H1 (cell line): ENCODE measurements around the gene KCNJ4. TPM values are rescaled to one million over a fixed set of nuclear protein-coding genes. Genes with fewer than 3 reads are reported as not detected.

Experiments used
- CTCF ChIA-PET: fragments of 300-600 bp; sonication (Branson Sonifier 250); formaldehyde crosslinking; loops from one replicate; lab custom pipeline; 2021; ENCODE audit not compliant: partially characterized antibody; lab: Charles Lee
- POLR2A ChIA-PET: fragments of 300-600 bp; sonication (Branson Sonifier 250); formaldehyde crosslinking; loops from one replicate; lab custom pipeline; 2021; ENCODE audit warnings: inconsistent platforms; ENCODE audit not compliant: partially characterized antibody; lab: Charles Lee
- DNase-seq, 2 experiments: peaks; one replicate each; pipeline versions ENCODE4 v3.0.0 to v3.0.0-alpha.2; 2010 to 2022; ENCODE audit warnings: low spot score in 2 of 2, low read depth in 1 of 2, mixed read lengths in 1 of 2
- FAIRE-seq: peaks from 2 replicates; lab custom pipeline; 2011; peaks lifted over from hg19 to GRCh38; lab: Jason Lieb, UNC
- H2AFZ ChIP-seq: 2 replicates; pipeline ENCODE4 v1.8.1; 2012; ENCODE audit warnings: low read length, inconsistent platforms
- H2AK5ac ChIP-seq: 2 replicates; pipeline ENCODE4 v1.6.1; 2013; ENCODE audit warnings: low read depth, low read length
- H2BK120ac ChIP-seq: replicated peaks from 2 replicates; pipeline ENCODE3; 2013; ENCODE audit warnings: low read depth, low read length, inconsistent platforms
- H2BK12ac ChIP-seq: 2 replicates; pipeline ENCODE4 v1.6.1; 2013; ENCODE audit warnings: low read depth, low read length
- H2BK15ac ChIP-seq: 2 replicates; pipeline ENCODE4 v1.6.1; 2013; ENCODE audit warnings: low read length
- H2BK20ac ChIP-seq: 2 replicates; pipeline ENCODE4 v1.6.1; 2013; ENCODE audit warnings: low read length
- H2BK5ac ChIP-seq: 2 replicates; pipeline ENCODE4 v1.6.1; 2013; ENCODE audit warnings: low read depth, low read length
- H3K14ac ChIP-seq: 2 replicates; pipeline ENCODE4 v1.6.1; 2013; ENCODE audit warnings: inconsistent platforms; ENCODE audit not compliant: insufficient read length
- H3K18ac ChIP-seq: 2 replicates; pipeline ENCODE4 v1.6.1; 2013; ENCODE audit warnings: low read length; ENCODE audit errors: extremely low read depth
- H3K23ac ChIP-seq: 2 replicates; pipeline ENCODE4 v1.6.1; 2013; ENCODE audit warnings: inconsistent platforms; ENCODE audit not compliant: insufficient read length
- H3K23me2 ChIP-seq: 2 replicates; pipeline ENCODE4 v1.6.1; 2013; ENCODE audit warnings: low read depth, low read length
- H3K27ac ChIP-seq: 2 replicates; pipeline ENCODE4 v1.6.1; 2011; ENCODE audit warnings: low read depth, low read length, inconsistent platforms
- H3K27me3 ChIP-seq, 4 experiments: replicated peaks in 1 of 4; 1 replicate in 1 of 4; 2 replicates in 3 of 4; pipeline versions ENCODE4 v1.6.1 to v1.8.1; 2011 to 2013; ENCODE audit warnings: low read length in 3 of 4, mild to moderate bottlenecking in 3 of 4, inconsistent platforms in 2 of 4, mixed read lengths in 2 of 4, moderate library complexity in 1 of 4; ENCODE audit not compliant: control insufficient read depth in 3 of 4, insufficient read depth in 3 of 4; ENCODE audit errors: extremely low read depth in 1 of 4
- H3K36me3 ChIP-seq, 4 experiments: 2 replicates each; pipeline versions ENCODE4 v1.6.1 to v1.8.1; 2011 to 2013; ENCODE audit warnings: mild to moderate bottlenecking in 4 of 4, low read length in 3 of 4, moderate library complexity in 2 of 4, control low read depth in 1 of 4, inconsistent platforms in 1 of 4; ENCODE audit not compliant: insufficient read depth in 4 of 4, control insufficient read depth in 2 of 4
- H3K4ac ChIP-seq: replicated peaks from 2 replicates; pipeline ENCODE3; 2013; ENCODE audit warnings: low read length, low read depth, mixed read lengths, inconsistent platforms; ENCODE audit not compliant: insufficient read length
- H3K4me1 ChIP-seq, 4 experiments: replicated peaks in 1 of 4; 1 replicate in 1 of 4; 2 replicates in 3 of 4; pipeline versions ENCODE4 v1.6.1 to v1.8.1; 2011 to 2013; ENCODE audit warnings: low read length in 3 of 4, inconsistent platforms in 2 of 4, mixed read lengths in 1 of 4; ENCODE audit not compliant: insufficient read depth in 4 of 4, control insufficient read depth in 3 of 4
- H3K4me2 ChIP-seq, 2 experiments: 2 replicates each; pipeline versions ENCODE4 v1.6.1 to v1.8.1; 2011 to 2013; ENCODE audit warnings: low read depth in 2 of 2, low read length in 2 of 2, control low read depth in 1 of 2, inconsistent platforms in 1 of 2, mild to moderate bottlenecking in 1 of 2; ENCODE audit not compliant: insufficient read depth in 1 of 2
- H3K4me3 ChIP-seq, 4 experiments: fragments of 200-600, 300-600 bp in 1 of 4; sonication (generic), shearing (Covaris generic), sonication (Bioruptor Twin) in 1 of 4; 2 replicates each; pipeline versions ENCODE4 v1.5.1 to v1.8.1; 2011 to 2016; ENCODE audit warnings: low read length in 4 of 4, low read depth in 3 of 4, control low read depth in 2 of 4, inconsistent platforms in 2 of 4, mild to moderate bottlenecking in 2 of 4, mixed read lengths in 1 of 4, moderate library complexity in 1 of 4; ENCODE audit not compliant: insufficient read depth in 2 of 4; ENCODE audit errors: extremely low read depth in 1 of 4
- H3K56ac ChIP-seq: replicated peaks from 2 replicates; pipeline ENCODE3; 2013; ENCODE audit warnings: low read depth, mild to moderate bottlenecking, mixed read lengths, low read length, inconsistent platforms; ENCODE audit not compliant: insufficient read length
- H3K79me1 ChIP-seq: 2 replicates; pipeline ENCODE4 v1.6.1; 2013; ENCODE audit warnings: low read depth, low read length, control low read depth
- H3K79me2 ChIP-seq, 2 experiments: 2 replicates each; pipeline versions ENCODE4 v1.6.1 to v1.8.1; 2012 to 2013; ENCODE audit warnings: low read length in 2 of 2, mild to moderate bottlenecking in 2 of 2, inconsistent platforms in 1 of 2; ENCODE audit not compliant: insufficient read depth in 2 of 2, control insufficient read depth in 1 of 2
- H3K9ac ChIP-seq, 4 experiments: replicated peaks in 1 of 4; 1 replicate in 1 of 4; 2 replicates in 3 of 4; pipeline versions ENCODE4 v1.6.1 to v1.8.1; 2011 to 2013; ENCODE audit warnings: low read depth in 3 of 4, low read length in 3 of 4, control low read depth in 2 of 4, mild to moderate bottlenecking in 2 of 4, moderate library complexity in 2 of 4, inconsistent platforms in 1 of 4; ENCODE audit errors: extremely low read depth in 1 of 4
- H3K9me3 ChIP-seq, 2 experiments: 2 replicates each; pipeline versions ENCODE4 v1.6.1 to v1.8.1; 2012 to 2013; ENCODE audit warnings: mild to moderate bottlenecking in 2 of 2, moderate library complexity in 2 of 2, control low read depth in 1 of 2, inconsistent platforms in 1 of 2, low read depth in 1 of 2, low read length in 1 of 2, mixed read lengths in 1 of 2; ENCODE audit not compliant: insufficient read depth in 2 of 2
- H4K20me1 ChIP-seq, 2 experiments: replicated peaks in 1 of 2; 2 replicates each; pipeline versions ENCODE3 to v1.8.1; 2011 to 2013; ENCODE audit warnings: inconsistent platforms in 2 of 2, low read length in 2 of 2, mild to moderate bottlenecking in 1 of 2; ENCODE audit not compliant: insufficient read depth in 2 of 2, control insufficient read depth in 1 of 2
- H4K5ac ChIP-seq: 2 replicates; pipeline ENCODE4 v1.6.1; 2013; ENCODE audit warnings: low read length, low read depth, mixed read lengths, inconsistent platforms; ENCODE audit not compliant: insufficient read length
- H4K8ac ChIP-seq: 2 replicates; pipeline ENCODE4 v1.8.0; 2013; ENCODE audit warnings: mild to moderate bottlenecking, moderate library complexity, low read length, inconsistent platforms; ENCODE audit not compliant: insufficient read depth; ENCODE audit errors: extremely low read depth
- H4K91ac ChIP-seq: replicated peaks from 2 replicates; pipeline ENCODE3; 2013; ENCODE audit warnings: low read length, mixed read lengths, inconsistent platforms; ENCODE audit not compliant: insufficient read length
- JUND ChIP-seq: IDR thresholded peaks from 2 replicates; pipeline ENCODE4 v1.6.1; 2011; ENCODE audit warnings: mild to moderate bottlenecking, improper control_type of control experiment, low read length
- SAP30 ChIP-seq: fragments of 300-600 bp; sonication (generic); IDR thresholded peaks from 2 replicates; pipeline ENCODE4 v1.7.1; 2012; ENCODE audit warnings: low read length, moderate library complexity, mild to moderate bottlenecking, inconsistent platforms; ENCODE audit not compliant: insufficient read depth, insufficient replicate concordance
- ZNF274 ChIP-seq: IDR thresholded peaks from 2 replicates; pipeline ENCODE4 v1.7.0; 2012; ENCODE audit warnings: low read length, borderline replicate concordance; ENCODE audit errors: extremely low read depth
- WGBS, 2 experiments: shearing (Covaris generic) in 1 of 2; methylation state at CpG; one replicate each; pipeline versions ENCODE4 v1.1.6 to v1.1.7; 2013 to 2015; ENCODE audit warnings: low lambda C conversion rate in 2 of 2, mixed read lengths in 2 of 2, inconsistent platforms in 1 of 2, low coverage in 1 of 2, missing lambda C conversion rate in 1 of 2; ENCODE audit not compliant: insufficient replicate concordance in 2 of 2, insufficient coverage in 1 of 2, insufficient read length in 1 of 2; ENCODE audit errors: extremely low coverage in 1 of 2, missing lambda C conversion rate in 1 of 2; 5-methylcytosine and 5-hydroxymethylcytosine counted together
- polyA plus RNA-seq, 7 experiments: library from polyadenylated mRNA; depleted of rRNA in 3 of 7; stranded (reverse) in 5 of 7; unstranded in 2 of 7; fragments of >200 nt in 5 of 7; fragments of 200-250 nt in 2 of 7; gene quantifications; 1 replicate in 5 of 7; 2 replicates in 1 of 7; 4 replicates in 1 of 7; pipeline versions ENCODE4 v1.2.1 to v1.2.3, GENCODE V29; 2011 to 2013; ENCODE audit warnings: missing spikeins in 2 of 7, mixed read lengths in 2 of 7
- total RNA-seq: library from RNA; stranded (reverse); fragmentation: NEBNext Ultra II Directional; extraction: Animal tissue kit (Norgen Biotek cat#: 25700); gene quantifications from 2 replicates; pipeline ENCODE4 v1.2.1, GENCODE V29; 2021

The KCNJ4 gene
- total and polyA plus RNA-seq, 2 of the 8 experiments (the other 6 are each of a cell fraction or from before 2014, with no cell fraction given), result 1.4 to 2.2 TPM

- 96% methylated on average over 12 of the region's 12 CpGs; no CpG with 5 or more reads in 1 of the 2 experiments for WGBS, 2 experiments
- no peak for DNase-seq
Observed at GRCh38 chr22:38424525-38425080, 30.4 kb downstream of the KCNJ4 start.

More at GRCh38 chr22:38424525-38425080, 30.4 kb downstream of the KCNJ4 start:
- Histone ChIP-seq H3K18ac (no peak overlapping the region), H3K27ac (no peak overlapping the region), H3K14ac (no peak overlapping the region), H4K91ac (no peak overlapping the region), H4K20me1 (no peaks in the 10 kb centered on the region), H3K9me3 (no peaks in the 10 kb centered on the region), H3K23ac (no peak overlapping the region), H2AK5ac (no peak overlapping the region), H4K8ac (no peak overlapping the region), H3K4ac (no peak overlapping the region), H3K56ac (no peak overlapping the region), H2BK120ac (no peak overlapping the region), H3K79me1 (no peaks in the 10 kb centered on the region), H2BK5ac (0 out of 2 replicates have a peak overlapping the region, but pooled peaks have one; percentile 39), H3K4me2 (no peak overlapping the region), H3K4me1 (peaks cover 3 to 22% (median 11%) of the 10 kb centered on the region in 4 experiments; a peak in 6 of 7 replicates), H2AFZ (no peak overlapping the region), H4K5ac (no peak overlapping the region), H3K79me2 (no peaks in the 10 kb centered on the region), H3K4me3 (no peak overlapping the region), H2BK20ac (peak overlapping the region; percentile 55; the same call in 1 of the 2 replicates), H3K9ac (no peak overlapping the region), H3K23me2 (0 out of 2 replicates have a peak, but pooled peaks cover 2% of the 10 kb centered on the region), H2BK15ac (peak overlapping the region; percentile 92), H3K36me3 (no peaks in the 10 kb centered on the region), H2BK12ac (peak overlapping the region; percentile 77; the same call in 1 of the 2 replicates), H3K27me3 (no peaks in the 10 kb centered on the region)
- ChIA-PET CTCF (interaction anchor here (0.6 to 3.6 kb wide), 5 partner anchors 10 to 29 kb away, joined by 3 to 35 read pairs (median 4); no protein-coding TSS in a partner anchor), POLR2A (interaction anchor here (0.8 to 2.8 kb wide), 7 partner anchors 9 to 145 kb away, joined by 3 to 7 read pairs (median 3); partner anchors contain the start of gene DMC1)
- TF ChIP-seq SAP30 (no peak), JUND (no peak), ZNF274 (no peak)
- no peak for FAIRE-seq
